GM18907 (cell line): ENCODE results near the gene CYP2W1.

Experiments used
- ATAC-seq: cut with Tn5 transposase; IDR thresholded peaks from one replicate; pipeline ENCODE4 v1.9.1; 2021; ENCODE audit warnings: mild to moderate bottlenecking, moderate library complexity; ENCODE audit not compliant: unreplicated experiment

CYP2W1 gene

DNA sequence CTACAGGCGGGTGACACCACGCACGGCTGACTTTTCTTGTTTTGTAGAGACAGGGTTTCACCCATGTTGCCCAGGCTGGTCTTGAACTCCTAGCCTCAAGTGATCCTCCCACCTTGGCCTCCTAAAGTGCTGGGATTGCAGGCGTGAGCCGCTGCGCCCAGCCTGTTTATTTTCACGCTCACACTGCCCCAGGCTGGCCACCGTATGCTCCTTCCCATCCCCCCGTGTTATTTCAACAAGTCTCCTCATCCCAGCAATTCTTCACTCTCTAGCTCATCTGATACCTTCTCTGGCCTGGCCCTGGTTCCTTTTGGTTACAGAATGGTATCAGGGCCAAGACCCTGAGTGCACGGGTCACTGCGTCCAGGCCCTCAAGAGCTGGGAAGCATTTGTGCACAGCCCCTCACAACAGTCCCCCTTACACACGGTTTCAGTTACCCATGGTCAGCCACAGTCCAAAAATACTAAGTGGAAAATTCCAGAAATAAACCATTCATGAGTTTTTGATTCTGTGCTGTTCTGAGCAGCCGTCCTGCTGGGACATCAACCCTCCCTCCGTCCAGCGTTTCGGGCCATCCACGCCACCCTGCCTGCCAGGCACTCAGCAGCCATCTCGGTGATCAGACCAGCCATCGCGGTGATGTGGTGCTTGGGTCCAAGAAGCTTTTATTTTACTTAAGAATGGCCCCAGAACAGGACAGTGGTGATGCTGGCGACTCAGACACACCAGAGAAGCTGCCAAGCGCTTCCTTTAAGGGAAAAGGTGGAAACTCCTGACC, 16.5 kb upstream of the CYP2W1 start:
- ATAC-seq, result no peak

DNA sequence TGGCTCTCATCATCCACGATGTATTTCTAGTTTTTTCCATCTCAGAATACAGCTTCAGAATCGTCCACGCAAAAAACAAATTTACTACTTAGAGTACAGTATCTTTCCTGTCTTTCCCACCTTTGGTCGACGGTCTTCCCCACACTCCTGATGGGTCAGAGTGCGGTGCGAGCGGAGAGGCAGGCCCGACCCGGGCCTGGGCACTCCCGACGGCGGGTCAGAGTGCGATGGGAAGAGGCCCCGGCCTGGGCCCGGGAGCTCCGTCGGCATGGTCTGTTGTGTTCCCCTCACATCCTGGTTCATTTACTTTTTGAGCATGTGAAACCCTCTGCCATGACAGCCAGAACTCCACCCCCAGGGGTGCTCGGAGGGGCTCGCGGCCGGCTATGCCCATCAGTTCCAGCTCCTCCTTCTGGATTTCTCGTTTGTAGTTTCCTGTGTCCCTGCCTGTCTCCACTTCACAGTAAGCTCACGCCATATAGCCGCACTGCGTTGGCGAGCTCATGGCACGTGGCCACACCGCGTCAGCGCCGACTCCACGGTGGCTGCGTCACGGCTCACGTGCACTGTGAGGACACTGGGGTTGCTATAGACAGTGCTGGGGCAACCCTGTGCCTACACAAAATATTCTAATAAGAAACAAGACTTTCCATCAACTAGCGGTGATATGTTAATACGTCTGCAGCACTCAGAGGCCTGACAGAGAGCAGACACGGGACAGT, 15.5 kb upstream of the CYP2W1 start:
- no peak for ATAC-seq

DNA sequence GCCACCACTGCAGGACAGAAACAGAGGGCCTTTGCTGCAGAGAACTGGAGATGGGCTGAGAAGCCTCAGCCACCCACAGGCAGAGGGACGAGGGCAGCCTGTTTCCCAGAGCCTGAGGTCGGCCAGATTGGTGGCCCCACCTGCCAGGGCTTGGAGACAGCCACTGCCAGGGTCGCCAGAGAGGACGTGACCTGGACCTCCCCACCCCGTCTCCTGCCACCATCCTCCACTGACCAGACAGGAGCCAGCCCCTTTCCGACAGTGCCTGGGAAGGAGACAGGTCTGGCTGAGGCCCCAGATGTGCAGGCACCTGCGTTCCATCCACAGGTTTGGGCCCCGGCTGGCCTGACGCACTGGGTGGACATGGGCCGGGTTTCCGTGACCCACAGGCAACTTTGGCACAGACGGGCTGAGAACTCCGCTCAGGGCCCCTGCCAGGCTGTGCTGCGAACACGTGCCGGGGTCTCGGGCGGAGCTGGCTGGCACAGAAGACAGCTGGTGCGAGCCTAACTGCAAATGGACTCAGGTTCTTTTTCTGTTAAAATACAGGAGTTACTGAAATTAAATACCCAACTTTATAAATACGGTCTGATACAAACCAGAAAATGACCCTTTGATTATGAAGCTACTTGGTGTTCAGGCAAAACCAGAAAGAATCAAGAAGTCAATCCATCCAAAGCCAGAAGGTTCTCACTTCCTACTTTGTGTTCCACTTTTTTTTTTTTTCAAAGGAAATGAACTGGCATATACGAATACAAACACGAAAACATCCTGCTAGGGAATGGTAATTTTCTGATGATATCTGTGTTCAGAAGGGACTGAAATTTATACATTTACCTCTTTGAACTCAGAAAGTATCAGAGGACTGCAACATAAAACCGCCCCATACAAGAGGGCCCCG, 14.5 kb upstream of the CYP2W1 start:
- ATAC-seq, result no peak

DNA sequence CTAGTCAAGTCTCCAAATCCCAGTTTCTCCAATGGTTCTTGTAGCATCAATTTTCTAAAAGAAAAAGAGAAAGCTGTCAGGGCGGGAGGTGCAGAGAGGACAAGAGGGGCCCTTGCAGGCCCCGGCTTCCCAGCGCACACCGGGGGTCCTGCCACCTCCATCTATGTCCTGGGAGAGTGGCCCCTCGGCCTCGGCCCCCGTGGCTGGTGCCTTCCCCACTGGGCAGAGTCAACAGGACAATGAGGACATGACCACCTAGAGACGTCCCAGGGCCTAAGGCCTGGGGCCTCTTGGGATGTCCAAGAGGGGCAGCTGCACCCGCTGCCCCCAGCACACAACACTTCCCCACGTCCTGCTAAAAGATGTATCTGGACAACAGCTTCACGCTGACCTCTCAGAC, 13.6 kb upstream of the CYP2W1 start:
- ATAC-seq, result no peak

DNA sequence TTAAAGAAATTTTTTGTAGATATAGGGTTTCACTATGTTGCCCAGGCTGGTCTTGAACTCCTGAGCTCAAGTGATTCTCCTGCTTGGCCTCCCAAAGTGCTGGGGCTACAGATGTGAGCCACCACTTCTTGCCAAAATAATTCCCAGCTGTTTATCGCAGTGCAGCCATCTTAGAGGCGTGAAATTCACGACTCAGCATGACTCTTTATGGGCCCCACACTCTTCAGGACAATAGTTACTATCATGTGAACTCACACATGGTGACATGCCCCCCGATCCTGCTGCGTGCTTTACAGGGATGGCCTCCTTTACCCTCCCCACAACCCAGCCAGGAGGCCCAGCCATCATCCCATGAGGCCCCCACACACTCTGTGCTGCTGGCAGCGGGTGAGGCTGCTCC, 12.2 kb upstream of the CYP2W1 start:
- ATAC-seq, result no peak

DNA sequence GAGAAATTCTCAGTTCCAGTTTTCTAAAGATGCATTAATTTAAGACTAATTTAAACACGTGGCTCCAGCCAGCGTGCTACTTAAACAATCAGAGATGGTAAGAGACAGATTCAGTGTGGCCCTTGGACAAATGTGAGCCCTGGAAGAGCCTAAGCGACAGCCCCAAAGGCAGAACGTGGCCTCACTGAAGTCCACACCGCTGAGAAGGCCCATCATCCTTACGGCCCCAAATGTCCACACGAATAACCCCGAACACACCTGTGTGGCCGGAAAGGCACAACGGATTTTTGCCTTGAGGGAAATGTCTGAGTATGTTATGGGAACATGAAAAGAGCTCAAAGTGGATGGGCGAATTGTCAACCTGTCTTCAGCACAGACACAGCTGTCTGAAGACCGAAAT, 10.9 kb upstream of the CYP2W1 start:
- no peak for ATAC-seq

DNA sequence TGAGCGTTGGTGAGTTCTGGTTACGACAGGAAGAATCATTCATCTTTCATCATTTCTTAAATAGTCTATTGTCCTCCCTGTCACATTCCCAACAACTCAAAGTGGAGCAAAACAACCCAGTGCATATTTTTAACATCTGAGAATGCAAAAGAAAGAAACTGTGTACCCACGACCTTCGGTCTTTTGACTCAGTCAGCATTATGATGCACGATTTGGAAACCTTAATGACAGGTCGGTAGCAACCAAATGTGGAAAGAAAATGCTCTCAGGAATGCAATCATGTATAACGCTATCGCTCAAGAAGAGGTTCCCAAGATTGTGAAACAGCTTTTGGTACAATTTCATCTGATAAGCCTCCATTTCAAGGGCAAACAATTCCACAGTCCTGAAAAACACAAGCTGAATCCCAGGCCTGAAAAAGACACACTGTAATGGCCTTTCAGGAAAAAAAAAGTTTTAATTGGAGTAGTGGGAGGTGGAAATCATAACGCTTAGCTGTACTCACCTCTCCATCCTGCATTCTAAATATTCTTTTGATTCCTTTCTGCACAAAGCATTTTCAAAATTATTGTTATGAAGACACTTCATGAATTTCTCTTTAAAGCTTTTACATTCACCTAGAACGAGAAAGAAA, 10.2 kb upstream of the CYP2W1 start:
- no peak for ATAC-seq

DNA sequence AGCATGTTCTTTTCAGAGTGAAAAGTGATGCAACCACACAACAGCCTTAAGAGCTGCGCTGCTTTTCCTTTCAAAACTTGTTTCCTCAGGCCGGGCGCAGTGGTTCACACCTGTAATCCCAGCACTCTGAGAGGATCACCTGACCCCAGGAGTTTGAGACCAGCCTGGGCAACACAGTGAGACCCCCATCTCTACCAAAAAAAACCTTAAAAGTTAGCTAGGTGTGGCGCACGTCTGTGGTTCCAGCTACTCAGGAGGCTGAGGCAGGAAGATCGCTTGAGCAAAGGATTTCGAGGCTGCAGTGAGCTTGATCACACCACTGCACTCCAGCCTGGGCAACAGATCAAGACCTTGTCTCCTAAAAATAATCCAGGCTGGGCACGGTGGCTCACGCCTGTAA, 9.7 kb upstream of the CYP2W1 start:
- no peak for ATAC-seq

DNA sequence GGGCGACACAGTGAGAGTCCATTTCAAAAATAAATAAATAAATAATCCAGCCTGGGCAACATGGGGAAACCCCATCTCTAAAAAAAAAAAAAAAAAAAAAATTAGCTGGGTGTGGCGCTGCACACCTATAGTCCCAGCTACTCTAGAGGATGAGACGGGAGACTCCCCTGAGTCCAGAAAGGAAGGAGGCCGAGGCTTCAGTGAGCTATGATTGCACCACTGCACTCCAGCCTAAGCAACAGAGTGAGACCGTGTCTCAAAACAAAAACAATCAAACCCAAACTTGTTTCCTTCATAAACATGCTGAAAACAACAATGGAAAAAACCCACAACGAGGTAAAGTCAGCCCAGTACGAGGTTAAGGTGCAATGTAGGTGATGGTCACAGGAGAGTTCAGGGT, 8.8 kb upstream of the CYP2W1 start:
- no peak for ATAC-seq

DNA sequence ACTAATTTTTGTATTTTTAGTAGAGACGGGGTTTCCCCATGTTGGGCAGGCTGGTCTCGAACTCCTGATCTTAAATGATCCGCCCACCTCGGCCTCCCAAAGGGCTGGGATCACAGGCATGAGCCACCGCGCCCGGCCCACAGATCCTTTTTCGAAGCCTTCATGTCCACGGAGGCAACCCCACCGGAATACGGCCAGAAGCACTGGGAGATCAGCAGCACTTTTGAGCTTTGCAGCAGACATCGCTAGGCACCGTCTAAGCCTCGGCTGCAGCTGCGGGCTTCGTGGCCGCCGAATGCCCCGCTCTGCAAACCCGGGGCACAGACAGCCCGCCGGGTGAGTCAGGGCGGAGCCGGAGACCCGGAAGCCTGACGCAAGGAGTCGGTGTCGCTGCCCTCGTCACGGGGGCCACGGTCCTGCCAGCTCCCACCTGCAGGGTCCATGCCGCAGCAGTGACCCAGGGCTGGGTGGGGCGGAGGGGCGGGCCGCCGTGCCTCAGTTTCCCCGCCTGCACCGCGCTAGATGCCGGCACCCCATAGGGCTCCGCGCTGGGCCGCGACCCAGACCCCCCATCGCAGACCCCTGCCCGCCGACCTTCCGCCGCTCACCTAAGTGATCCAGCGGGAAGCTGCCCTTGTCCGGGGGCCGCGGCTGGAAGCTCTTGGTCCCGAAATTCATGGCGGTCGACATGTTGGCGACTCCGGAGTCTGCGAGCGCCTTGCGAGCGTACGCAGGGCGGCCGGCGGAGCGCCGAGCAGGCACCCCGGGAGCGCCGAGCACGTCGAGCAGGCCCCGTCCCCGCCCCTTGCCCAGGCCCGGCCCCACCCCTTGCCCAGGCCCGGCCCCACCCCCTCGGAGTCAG, 7.9 kb upstream of the CYP2W1 start, which contains the start of gene COX19:
Gene COX19, minus strand, starts transcription at position 730 of the 862 bp plus-strand sequence. Its CDS starts 40 bp downstream, at position 690.
- peak; percentile 72 for ATAC-seq

DNA sequence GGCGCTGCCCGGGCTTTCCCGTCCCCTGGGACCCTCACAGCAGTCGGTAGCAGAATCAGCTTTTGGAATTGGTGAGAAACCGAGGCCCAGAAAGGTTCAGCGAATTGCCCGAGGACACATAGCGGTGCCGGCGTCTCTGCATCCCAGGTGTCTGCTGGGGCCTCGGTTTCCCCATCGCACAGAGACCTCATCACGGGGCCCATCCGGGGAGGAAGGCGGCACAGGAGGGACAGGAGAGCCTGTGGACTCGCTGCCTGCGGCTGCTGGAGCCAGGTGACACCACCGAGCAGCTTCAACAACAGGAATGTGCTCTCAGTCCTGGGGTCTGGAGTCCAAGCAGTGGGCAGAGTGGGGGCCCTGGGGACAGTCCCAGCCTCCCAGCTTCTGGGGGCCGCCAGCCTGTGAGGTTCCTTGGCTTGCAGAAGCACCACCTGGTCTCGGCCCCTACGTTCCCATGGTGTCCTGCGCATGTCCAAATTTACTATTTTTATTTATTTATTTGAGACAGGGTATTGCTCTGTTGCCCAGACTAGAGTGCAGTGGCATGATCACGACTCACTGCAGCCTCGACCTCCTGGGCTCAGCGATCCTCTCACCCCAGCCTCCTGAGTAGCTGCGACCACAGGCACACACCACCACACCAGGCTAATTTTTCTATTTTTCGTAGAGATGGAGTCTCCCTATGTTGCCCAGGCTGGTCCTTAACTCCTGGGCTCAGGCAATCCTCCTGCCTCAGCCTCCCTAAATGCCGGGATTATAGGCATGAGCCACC, 7.1 kb upstream of the CYP2W1 start:
- ATAC-seq, result no peak

DNA sequence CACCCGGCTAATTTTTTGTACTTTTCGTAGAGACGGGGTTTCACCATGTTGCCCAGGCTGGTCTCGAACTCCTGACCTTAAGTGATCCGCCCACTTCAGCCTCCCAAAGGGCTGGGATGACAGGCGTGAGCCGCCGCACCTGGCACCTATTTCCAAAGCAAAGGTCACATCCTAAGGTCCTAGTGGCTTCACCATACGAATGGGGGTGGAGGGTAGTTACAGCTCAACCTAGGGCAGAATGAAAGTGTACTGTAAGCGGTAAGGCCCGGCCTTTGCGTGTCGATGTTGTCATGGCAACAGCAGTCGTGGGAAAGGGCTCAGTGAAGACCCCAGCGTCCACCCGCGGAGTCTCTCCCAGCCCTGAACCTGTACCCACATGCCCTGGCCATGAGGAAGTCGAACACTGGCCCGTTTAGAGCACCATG, 6.1 kb upstream of the CYP2W1 start:
- ATAC-seq, result no peak

DNA sequence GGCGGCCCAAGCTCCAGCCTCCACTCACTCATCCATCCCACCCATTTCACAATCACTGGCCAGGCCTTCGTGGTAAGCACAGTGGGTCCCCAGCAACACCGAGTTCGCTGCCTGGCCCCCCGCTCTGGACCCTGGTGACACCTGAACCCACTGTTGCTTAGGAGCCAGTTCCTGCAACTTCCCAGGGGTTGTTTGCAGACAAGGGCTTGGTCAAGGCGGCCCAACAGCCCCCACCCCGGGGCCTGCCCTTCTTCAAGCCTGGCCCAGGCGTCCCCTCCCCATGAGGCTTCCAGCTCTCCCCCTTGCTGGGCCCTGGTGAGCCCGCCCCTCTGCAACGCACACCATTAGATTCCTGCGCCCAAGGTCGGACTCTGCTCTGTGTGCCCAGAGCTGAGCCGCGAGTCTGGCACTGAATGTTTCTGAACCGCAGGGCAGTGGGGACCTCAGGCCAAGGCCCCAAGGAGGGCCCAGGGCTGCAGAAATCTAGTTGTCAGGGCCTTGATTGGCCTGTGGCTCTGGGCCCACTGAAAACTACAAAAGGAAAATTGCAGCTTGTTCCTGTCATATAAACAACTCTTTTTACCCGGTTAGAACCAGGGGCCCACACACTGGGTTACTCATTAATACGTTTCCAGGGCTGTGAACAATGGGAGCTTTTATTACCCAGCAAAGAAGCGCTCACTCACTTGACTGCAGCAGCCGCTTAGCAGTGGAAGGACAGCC, 5.5 kb upstream of the CYP2W1 start:
- ATAC-seq, result peak; percentile 47

DNA sequence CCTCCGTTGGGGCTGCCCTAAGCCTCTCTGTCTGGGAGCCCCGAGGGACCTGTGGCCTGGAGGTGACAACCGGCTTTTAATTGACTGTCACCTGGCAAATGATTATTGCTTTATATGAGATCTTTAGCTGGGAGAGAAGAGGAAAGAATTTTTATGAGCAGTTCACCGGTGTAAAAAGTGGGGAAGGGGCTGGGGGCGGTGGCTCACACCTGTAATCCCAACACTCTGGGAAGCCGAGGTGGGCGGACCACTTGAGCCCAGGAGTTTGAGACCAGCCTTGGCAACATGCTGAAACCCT, 5.0 kb upstream of the CYP2W1 start:
- ATAC-seq, result no peak

DNA sequence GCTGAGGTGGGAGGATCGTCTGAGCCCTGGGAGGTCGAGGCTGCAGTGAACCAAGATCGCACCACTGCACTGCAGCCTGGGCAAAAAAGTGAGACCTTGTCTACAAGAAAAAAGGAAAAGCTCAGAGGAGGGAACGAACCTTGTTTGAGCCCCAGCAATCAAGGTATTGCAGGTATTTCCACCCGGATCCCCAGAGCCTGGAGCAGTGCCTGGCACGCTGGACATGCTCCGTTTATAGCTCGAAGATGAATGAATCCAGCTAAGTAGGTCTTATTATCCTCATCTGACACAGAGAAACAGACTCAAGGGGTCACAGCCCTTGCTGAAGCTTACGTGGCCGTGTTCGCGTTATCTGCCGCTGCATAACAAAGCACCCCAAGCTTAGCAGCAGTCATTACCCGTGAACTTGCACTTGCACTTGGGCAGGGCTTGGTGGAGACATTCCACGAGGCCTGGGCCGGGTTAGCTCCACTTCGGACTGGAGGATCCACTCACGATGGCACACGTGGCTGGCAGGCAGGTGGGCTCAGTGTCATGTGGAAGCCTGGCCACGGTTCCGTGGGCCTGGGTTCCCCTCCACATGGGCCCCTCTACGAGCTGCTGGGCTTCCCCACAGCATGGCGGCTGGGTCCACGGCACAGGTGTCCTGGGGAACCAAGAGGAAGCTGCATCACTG, 4.4 kb upstream of the CYP2W1 start:
- no peak for ATAC-seq

DNA sequence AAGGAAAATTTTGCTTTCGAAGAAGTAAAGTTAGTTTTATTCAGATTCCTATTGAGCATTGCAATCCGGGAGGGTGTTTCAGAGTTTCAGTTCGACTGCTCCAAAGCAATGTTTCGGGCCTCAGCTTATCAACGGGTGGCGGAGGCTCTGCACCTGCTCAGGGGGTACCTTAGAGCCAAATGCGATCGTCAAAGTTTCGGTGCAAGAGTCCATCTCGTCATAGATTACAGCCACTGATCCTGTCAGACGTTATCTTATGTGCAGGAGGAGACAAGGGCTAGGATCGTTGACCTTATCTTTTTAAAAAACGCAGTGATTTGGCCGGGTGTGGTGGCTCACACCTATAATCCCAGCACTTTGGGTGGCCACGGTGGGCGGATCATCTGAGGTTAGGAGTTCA, 3.8 kb upstream of the CYP2W1 start:
- no peak for ATAC-seq

DNA sequence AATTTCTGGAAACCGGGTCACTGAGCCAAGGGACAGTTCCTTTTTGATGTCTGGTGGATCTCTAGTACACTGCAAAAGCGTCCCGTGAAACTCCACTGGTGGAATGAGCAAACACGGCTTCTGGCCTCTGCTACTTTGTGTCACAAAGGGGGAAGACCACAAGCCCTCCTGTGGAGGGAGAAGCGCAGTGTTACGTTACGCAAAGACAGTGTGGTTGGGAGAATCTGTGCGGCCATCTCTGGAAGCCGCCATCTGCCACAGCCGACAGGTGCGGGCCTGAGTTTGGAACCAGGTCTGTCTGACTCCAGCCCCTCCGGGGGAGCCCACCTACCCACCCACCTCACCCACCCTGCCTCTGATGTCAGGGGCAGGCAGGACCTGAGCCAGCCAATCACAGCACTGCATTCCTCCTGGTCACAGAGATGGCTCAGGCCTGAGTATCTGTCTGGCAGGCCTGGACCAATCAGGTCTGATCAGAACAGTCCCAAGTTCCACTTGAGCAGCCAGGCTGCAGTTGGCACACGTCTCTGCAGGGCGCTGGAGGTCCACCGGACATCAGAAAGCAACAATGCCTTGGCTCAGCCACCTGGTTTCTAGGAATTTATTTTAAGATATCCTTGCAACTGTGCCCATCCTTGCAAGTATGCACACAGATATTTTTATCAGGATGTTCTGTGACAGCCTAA, 3.0 kb upstream of the CYP2W1 start:
- no peak for ATAC-seq
